PFSK-1 (cell line): Measurements from ENCODE around the gene TNRC6C.

Source experiments
- POLR2AphosphoS5 ChIP-seq: IDR thresholded peaks from 2 replicates; pipeline ENCODE4 v1.6.1; 2012; ENCODE audit warnings: low read depth, mild to moderate bottlenecking, control low read depth, low read length, moderate library complexity
- REST ChIP-seq, 2 experiments: IDR thresholded peaks; 2 replicates each; pipeline versions ENCODE4 v1.6.1 to v1.8.0; 2011 to 2012; ENCODE audit warnings: low read depth in 2 of 2, low read length in 2 of 2, control low read depth in 1 of 2, inconsistent platforms in 1 of 2, mild to moderate bottlenecking in 1 of 2, moderate library complexity in 1 of 2; ENCODE audit not compliant: insufficient read depth in 1 of 2
- SIN3A ChIP-seq: IDR thresholded peaks from 2 replicates; pipeline ENCODE4 v1.6.1; 2012; ENCODE audit warnings: mild to moderate bottlenecking, low read length, moderate library complexity, borderline replicate concordance; ENCODE audit not compliant: insufficient read depth
- TAF1 ChIP-seq: IDR thresholded peaks from 2 replicates; pipeline ENCODE4 v1.6.1; 2012; ENCODE audit warnings: low read length, control low read depth, borderline replicate concordance; ENCODE audit not compliant: insufficient read depth

GRCh38 chr17:78012428-78012827 is 53.9 kb downstream of the TNRC6C start:
- TF ChIP-seq TAF1 (no peak), REST (IDR thresholded peaks at IDR 0.05; ENCODE audit: insufficient read depth in 1 of 2, low read depth in 2 of 2, low read length in 2 of 2) (no peak), POLR2AphosphoS5 (no peak), SIN3A (no peak)
